IPS-15b (cell line): ENCODE data around the gene DCLRE1C.
"Not testable (repeated sequence)": the region's sequence is repeated elsewhere in the genome, so short reads cannot be mapped to it uniquely, and the experiment has no call there.

Experiments
- H3K27me3 ChIP-seq: one replicate; pipeline ENCODE4 v1.6.1; 2013; ENCODE audit warnings: low read length; ENCODE audit not compliant: control insufficient read depth, insufficient read depth
- H3K36me3 ChIP-seq: one replicate; pipeline ENCODE4 v1.6.1; 2013; ENCODE audit warnings: low read length; ENCODE audit not compliant: control insufficient read depth, insufficient read depth
- H3K4me1 ChIP-seq: one replicate; pipeline ENCODE4 v1.6.1; 2013; ENCODE audit warnings: mild to moderate bottlenecking, low read length; ENCODE audit not compliant: control insufficient read depth, insufficient read depth
- H3K4me3 ChIP-seq: one replicate; pipeline ENCODE4 v1.5.1; 2013; ENCODE audit warnings: low read depth, low read length
- H3K9ac ChIP-seq: one replicate; pipeline ENCODE4 v1.6.1; 2013; ENCODE audit warnings: low read depth, mild to moderate bottlenecking, low read length
- H3K9me3 ChIP-seq: one replicate; pipeline ENCODE4 v1.6.1; 2013; ENCODE audit warnings: mild to moderate bottlenecking, low read length; ENCODE audit not compliant: control insufficient read depth, insufficient read depth

The DCLRE1C gene

DNA sequence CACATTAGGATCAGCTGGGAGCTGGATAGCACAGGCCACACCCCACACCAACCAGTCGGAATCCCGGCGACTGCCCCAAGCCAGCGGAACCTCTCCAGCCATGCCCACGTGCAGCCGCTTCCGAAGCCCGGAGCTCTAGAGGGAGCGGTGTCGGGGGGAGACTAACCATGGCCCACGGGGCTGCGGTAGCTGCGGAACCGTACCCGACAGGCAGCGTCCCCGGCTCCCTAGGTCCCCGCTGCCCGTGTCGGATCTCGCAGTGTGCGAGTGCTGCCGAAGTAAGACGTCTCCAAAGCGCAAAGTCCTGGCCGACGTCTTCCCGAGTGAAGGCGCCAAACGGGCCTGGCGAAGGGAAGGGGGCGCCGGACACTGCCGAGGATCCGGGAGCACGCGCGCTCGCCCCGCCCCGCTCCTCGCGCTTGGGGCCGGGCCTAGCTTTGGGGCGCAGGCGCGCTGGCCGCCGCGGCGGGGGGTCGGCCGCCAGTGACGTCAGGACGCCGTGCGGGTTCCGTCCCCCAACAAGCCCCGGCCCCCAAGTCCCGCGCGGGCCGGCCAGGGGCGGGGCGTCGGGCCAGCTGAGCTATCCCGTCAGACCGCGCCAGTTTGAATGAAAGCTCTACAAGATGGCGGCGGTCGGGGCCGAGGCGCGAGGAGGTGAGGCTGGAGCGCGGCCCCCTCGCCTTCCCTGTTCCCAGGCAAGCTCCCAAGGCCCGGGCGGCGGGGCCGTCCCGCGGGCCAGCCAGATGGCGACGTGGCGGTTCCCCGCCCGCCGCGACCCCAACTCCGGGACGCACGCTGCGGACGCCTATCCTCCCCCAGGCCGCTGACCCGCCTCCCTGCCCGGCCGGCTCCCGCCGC, 75.4 kb downstream of the DCLRE1C start, which contains the start of gene SUV39H2:
Gene SUV39H2 (plus strand): TSS at position 601 of the 858 bp plus-strand sequence. CDS start 23 bp downstream, at position 624.
- H3K9me3 ChIP-seq = no peaks in the 10 kb centered on the region
- H3K36me3 ChIP-seq = no peaks in the 10 kb centered on the region
- peak within 1 kb of the TSS; percentile 93 for H3K4me3 ChIP-seq
- no peaks in the 10 kb centered on the region for H3K27me3 ChIP-seq
- H3K4me1 ChIP-seq = peaks cover 8% of the 10 kb centered on the region
- peak within 1 kb of the TSS; percentile 88 for H3K9ac ChIP-seq

DNA sequence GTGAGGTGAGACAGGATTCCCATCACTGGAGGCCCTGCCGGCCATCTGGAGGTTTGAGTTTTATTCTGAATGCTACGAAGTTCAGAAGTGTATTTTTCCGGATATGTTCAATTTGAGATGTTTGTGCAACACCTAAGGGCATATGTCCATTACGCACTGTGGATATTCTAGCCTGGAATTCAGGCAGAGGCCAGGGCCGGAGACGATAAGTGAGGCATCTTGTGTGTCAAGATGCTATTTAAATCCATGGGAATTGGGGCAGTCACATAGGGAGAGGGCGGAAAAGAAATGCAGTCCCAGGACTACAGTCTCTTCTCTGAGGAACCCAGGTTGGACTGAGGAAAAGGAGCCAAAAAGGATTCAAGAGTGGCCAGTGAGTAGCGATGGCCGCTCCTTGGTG, 77.1 kb downstream of the DCLRE1C start:
- H3K9ac ChIP-seq = no peak overlapping the region

DNA sequence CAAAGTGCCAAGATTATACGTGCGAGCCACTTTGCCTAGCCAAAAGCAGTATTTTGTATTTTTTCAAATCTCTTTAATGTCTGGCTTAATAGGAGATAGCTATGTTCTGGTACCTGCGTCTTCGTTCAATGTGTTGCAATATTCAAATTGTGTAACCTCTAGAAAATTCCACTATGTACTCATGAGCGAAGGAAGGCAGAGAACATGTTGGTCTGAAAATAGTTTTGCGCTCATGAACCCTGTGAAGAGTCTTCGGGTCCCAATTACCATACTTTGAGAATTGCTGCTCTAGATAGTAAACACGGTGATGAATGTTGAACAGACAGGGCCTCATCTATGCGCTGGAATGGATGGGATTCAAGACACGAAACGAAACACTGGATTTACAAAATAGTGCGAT, 78.0 kb downstream of the DCLRE1C start:
- no peaks in the 10 kb centered on the region for H3K27me3 ChIP-seq
- H3K9ac ChIP-seq = no peak overlapping the region
- no peaks in the 10 kb centered on the region for H3K9me3 ChIP-seq
- H3K4me3 ChIP-seq = no peak overlapping the region
- peaks cover 8% of the 10 kb centered on the region for H3K4me1 ChIP-seq
- no peaks in the 10 kb centered on the region for H3K36me3 ChIP-seq

More for the DNA sequence above, 77.1 kb downstream of the DCLRE1C start:
- Histone ChIP-seq H3K9me3 (no peaks in the 10 kb centered on the region), H3K27me3 (no peaks in the 10 kb centered on the region), H3K4me3 (peak overlapping the region; percentile 93), H3K36me3 (no peaks in the 10 kb centered on the region), H3K4me1 (peaks cover 8% of the 10 kb centered on the region)

GRCh38 chr10:14873090-14873760, 80.7 kb downstream of the DCLRE1C start:
- H3K4me1 ChIP-seq = peaks cover 8% of the 10 kb centered on the region
- H3K9ac ChIP-seq = no peak overlapping the region
- no peaks in the 10 kb centered on the region for H3K27me3 ChIP-seq
- H3K4me3 ChIP-seq = no peak overlapping the region
- H3K9me3 ChIP-seq = no peaks in the 10 kb centered on the region
- no peaks in the 10 kb centered on the region for H3K36me3 ChIP-seq

DNA sequence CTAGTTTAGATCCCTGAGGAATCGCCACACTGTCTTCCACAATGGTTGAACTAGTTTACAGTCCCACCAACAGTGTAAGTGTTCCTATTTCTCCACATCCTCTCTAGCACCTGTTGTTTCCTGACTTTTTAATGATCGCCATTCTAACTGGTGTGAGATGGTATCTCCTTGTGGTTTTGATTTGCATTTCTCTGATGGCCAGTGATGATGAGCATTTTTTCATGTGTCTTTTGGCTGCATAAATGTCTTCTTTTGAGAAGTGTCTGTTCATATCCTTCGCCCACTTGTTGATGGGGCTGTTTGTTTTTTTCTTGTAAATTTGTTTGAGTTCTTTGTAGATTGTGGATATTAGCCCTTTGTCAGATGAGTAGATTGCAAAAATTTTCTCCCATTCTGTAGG, 89.0 kb downstream of the DCLRE1C start:
- H3K9ac ChIP-seq, H3K9me3 ChIP-seq, H3K4me1 ChIP-seq, H3K27me3 ChIP-seq, H3K36me3 ChIP-seq, H3K4me3 ChIP-seq: not testable (repeated sequence)

DNA sequence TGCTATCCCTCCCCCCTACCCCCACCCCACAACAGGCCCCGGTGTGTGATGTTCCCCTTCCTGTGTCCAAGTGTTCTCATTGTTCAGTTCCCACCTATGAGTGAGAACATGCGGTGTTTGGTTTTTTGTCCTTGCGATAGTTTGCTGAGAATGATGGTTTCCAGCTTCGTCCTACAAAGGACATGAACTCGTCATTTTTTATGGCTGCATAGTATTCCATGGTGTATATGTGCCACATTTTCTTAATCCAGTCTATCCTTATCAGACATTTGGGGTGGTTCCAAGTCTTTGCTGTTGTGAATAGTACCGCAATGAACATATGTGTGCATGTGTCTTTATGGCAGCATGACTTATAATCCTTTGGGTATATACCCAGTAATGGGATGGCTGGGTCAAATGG, 89.4 kb downstream of the DCLRE1C start:
- not testable (repeated sequence) for H3K36me3 ChIP-seq, H3K4me3 ChIP-seq, H3K9ac ChIP-seq, H3K27me3 ChIP-seq, H3K4me1 ChIP-seq, H3K9me3 ChIP-seq

DNA sequence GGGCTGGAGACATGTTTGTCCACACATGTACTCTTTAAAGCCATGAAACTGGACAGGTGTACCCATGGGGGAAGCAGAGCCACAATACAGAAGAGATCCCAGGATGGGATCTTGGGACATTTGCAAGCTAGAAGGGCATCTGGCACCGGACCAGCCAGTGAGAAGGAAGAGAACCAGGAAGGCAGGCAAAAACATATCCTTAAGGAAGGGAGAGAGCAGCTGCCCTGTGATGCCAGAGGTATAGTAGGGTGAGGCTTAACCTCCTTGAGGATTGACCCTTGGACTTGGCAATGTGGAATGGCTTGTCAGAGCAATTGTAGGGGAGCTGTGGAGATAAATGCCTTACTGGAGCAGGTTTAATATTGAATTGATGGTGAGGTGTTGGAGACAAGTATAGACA, 93.1 kb downstream of the DCLRE1C start:
- no peaks in the 10 kb centered on the region for H3K4me1 ChIP-seq
- no peaks in the 10 kb centered on the region for H3K27me3 ChIP-seq
- no peaks in the 10 kb centered on the region for H3K9me3 ChIP-seq
- no peaks in the 10 kb centered on the region for H3K36me3 ChIP-seq
- no peak overlapping the region for H3K9ac ChIP-seq
- no peak overlapping the region for H3K4me3 ChIP-seq

GRCh38 chr10:14859775-14860174, 94.1 kb downstream of the DCLRE1C start:
- H3K4me3 ChIP-seq = no peak overlapping the region
- no peaks in the 10 kb centered on the region for H3K36me3 ChIP-seq
- no peaks in the 10 kb centered on the region for H3K4me1 ChIP-seq
- no peaks in the 10 kb centered on the region for H3K27me3 ChIP-seq
- H3K9me3 ChIP-seq = no peaks in the 10 kb centered on the region
- no peak overlapping the region for H3K9ac ChIP-seq

DNA sequence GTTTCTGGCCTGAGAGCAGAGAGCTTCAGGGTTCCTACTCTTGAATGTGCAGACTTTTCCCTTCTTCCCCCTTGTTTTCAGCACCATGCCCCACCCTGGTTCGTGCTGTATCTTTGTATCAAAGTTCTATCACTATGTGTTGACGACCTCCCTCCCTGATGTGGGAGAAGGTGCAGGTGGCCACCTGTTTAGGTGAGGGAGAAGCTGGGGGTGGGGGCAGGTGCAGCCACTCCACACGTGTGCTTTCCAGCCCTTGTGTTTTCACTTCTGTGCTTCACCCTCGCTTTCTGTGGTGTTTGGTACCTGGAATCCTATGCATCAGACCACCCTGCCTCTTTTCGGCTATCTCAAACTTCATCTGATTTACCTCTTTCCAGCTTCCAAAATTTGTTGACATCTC, 94.9 kb downstream of the DCLRE1C start:
- Histone ChIP-seq H3K9me3 (no peaks in the 10 kb centered on the region), H3K9ac (no peak overlapping the region), H3K27me3 (no peaks in the 10 kb centered on the region), H3K4me3 (no peak overlapping the region), H3K4me1 (no peaks in the 10 kb centered on the region), H3K36me3 (no peaks in the 10 kb centered on the region)

GRCh38 chr10:14858338-14858960, 95.4 kb downstream of the DCLRE1C start:
- Histone ChIP-seq H3K4me1 (no peaks in the 10 kb centered on the region), H3K36me3 (no peaks in the 10 kb centered on the region), H3K9ac (no peak overlapping the region), H3K9me3 (no peaks in the 10 kb centered on the region), H3K4me3 (no peak overlapping the region), H3K27me3 (no peaks in the 10 kb centered on the region)

DNA sequence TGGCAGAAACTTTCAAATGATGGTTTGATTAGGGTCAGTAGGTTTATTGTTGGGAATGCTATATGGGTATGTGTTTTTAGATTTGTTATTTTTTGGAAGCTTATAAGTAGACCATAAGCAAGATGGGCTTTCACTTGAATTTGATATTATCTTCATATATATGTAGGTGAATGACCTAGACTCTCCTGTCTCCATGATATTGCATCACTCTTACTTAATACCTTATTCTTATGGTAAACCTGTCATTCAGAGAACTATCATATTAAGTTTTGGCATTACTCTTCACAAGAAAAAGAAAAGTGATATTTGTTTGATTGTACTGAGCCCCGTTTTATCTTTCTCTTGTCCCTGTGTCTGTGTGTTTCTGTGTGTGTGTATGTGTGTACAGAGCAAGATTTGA, 98.4 kb downstream of the DCLRE1C start:
- Histone ChIP-seq H3K4me3 (no peak overlapping the region), H3K4me1 (no peaks in the 10 kb centered on the region), H3K27me3 (no peaks in the 10 kb centered on the region), H3K9me3 (no peaks in the 10 kb centered on the region), H3K36me3 (no peaks in the 10 kb centered on the region), H3K9ac (no peak overlapping the region)

DNA sequence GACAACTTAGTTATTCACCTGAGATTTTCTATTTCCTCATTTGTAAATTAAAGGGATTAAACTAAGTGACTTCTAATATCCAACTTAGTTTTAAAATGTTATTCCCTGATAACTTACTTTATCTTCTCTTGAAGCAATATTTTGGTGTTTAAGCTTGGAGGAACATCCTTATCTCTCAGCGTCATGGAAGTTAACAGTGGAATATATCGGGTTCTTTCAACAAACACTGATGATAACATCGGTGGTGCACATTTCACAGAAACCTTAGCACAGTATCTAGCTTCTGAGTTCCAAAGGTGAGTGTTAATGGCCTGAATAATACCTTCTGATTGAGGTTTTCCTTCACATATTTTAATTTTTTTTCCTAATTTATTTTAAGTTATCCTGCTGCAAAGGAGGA, 101.7 kb downstream of the DCLRE1C start:
- H3K36me3 ChIP-seq = no peaks in the 10 kb centered on the region
- no peak overlapping the region for H3K9ac ChIP-seq

More for the DNA sequence above, 101.7 kb downstream of the DCLRE1C start:
- H3K4me1 ChIP-seq = no peaks in the 10 kb centered on the region
- H3K4me3 ChIP-seq = no peak overlapping the region
- H3K27me3 ChIP-seq = no peaks in the 10 kb centered on the region
- H3K9me3 ChIP-seq = no peaks in the 10 kb centered on the region
